ENCODE data around the gene TMEM161B. TPM values are rescaled to one million over a fixed set of nuclear protein-coding genes. Genes with fewer than 3 reads are reported as not detected.
A peak's percentile ranks its signal among the peaks of the same experiment; 100 is the strongest.

TMEM161B gene
- 7.6 to 13.5 TPM (median 9.6 TPM) in 3 replicates for total RNA-seq
- long read RNA-seq, transcript TMEM161B-201 (12 exons, 2,594 nt), result major isoform, 5 of 11 reads
- long read RNA-seq, partial matches to known transcripts, result 1 of 11 reads
- long read RNA-seq, other reads (novel, unspliced or antisense), result 5 of 11 reads

DNA sequence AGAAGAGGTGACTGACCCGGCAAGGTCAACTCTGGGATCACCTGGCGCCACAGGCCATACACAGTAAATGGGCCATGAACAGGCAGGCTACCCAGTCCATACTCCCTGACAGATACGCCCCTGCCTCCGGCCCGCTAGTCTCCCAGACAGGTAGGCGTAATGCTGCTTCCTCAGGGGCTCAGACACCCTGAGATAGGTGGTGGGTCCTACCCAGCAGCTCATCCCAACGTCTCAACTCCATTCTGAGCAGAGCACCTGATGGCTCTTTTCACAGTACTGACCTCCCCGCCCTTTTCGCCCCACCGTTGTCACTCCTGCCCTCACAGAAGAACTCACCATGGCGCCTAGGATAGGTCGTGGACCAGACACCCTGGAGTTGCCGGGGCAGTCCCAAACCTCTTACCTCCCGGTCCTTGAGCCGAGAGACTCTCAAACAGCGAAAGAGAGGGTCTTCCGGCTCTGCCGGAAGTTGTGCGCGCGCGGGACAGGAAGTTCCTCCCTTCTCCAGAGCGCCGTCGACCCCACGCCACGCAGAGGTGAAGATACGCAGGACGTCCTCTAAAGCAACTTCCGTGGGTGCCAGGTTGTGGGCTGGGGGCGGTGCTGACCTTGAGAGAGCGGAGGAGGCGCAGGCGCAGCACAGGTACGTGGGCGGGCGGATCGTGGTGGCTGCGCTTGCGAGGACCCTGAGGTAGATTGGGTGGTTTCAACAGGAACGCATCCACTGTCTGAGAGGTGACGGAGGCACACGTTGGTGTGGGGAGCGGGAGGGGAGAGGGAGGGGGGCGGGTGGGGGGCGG, at the start of gene TMEM161B:
TSS of gene TMEM161B (minus strand) at position 461 of the 800 bp plus-strand sequence. CDS start at position 339, 122 bp downstream.
- Mint-ChIP-seq H3K27me3 (ENCODE audit: low read depth) (no peaks in the 10 kb centered on the region), H3K36me3 (ENCODE audit: low read depth) (peaks cover 6% of the 10 kb centered on the region), H3K4me1 (ENCODE audit: low read depth) (peaks cover 34% of the 10 kb centered on the region), H3K4me3 (ENCODE audit: unreplicated experiment) (peak within 1 kb of the TSS; percentile 99), H3K9me3 (ENCODE audit: low read depth) (peaks cover 5% of the 10 kb centered on the region), H3K27ac (ENCODE audit: unreplicated experiment) (peak within 1 kb of the TSS; percentile 85)
- peak; percentile 88 for DNase-seq (ENCODE audit: low spot score)
- TF ChIP-seq, protein P1, sequence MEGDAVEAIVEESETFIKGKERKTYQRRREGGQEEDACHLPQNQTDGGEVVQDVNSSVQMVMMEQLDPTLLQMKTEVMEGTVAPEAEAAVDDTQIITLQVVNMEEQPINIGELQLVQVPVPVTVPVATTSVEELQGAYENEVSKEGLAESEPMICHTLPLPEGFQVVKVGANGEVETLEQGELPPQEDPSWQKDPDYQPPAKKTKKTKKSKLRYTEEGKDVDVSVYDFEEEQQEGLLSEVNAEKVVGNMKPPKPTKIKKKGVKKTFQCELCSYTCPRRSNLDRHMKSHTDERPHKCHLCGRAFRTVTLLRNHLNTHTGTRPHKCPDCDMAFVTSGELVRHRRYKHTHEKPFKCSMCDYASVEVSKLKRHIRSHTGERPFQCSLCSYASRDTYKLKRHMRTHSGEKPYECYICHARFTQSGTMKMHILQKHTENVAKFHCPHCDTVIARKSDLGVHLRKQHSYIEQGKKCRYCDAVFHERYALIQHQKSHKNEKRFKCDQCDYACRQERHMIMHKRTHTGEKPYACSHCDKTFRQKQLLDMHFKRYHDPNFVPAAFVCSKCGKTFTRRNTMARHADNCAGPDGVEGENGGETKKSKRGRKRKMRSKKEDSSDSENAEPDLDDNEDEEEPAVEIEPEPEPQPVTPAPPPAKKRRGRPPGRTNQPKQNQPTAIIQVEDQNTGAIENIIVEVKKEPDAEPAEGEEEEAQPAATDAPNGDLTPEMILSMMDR (IDR thresholded peaks at IDR 0.05), result no peak

DNA sequence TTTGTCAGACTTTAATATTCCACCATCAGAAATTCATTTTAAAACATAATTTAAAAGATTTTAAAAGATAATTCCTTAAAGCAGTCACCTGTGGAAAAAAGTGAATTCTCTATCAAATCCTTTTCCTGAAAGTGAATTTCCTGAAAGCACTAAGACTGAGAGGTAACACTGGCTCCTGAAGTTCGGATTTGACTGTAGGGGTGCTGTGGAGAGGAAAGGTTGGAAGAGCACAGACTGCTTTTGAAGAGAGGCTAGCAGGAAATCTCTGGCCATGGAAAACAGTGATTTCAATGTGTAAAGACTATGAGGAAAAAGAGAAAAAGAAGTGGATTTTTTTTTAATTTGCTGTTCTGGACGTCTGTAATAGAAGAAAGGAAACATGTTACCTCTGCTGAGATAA, 35.7 kb upstream of the TMEM161B start:
- no peaks in the 10 kb centered on the region for H3K4me1 Mint-ChIP-seq (ENCODE audit: low read depth)
- TF ChIP-seq, protein P1 (IDR thresholded peaks at IDR 0.05), result no peak
- peaks cover 11% of the 10 kb centered on the region for H3K36me3 Mint-ChIP-seq (ENCODE audit: low read depth)
- H3K27ac Mint-ChIP-seq (ENCODE audit: unreplicated experiment), result no peak overlapping the region
- H3K4me3 Mint-ChIP-seq (ENCODE audit: unreplicated experiment), result no peak overlapping the region
- no peaks in the 10 kb centered on the region for H3K27me3 Mint-ChIP-seq (ENCODE audit: low read depth)
- H3K9me3 Mint-ChIP-seq (ENCODE audit: low read depth), result peaks cover 31% of the 10 kb centered on the region
- DNase-seq (ENCODE audit: low spot score), result no peak

DNA sequence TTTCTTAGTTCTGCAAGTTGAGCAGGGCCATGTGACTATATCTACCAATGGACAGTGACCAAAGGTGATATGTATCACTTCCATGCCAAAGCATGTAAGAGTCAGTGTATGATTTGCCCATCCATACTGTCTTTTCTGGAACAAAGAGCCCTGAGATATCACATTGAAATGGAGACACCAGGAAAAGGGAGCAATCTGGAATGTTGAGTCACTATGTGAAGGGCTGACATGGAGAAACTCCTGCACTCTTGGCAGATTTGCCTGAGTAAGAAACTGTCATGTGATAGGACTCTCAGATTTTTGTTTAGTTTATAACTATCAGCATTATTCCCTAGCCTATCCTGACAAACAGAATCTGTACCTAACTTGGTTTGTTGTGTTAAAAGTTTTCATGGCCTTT, 29.8 kb upstream of the TMEM161B start:
- H3K9me3 Mint-ChIP-seq (ENCODE audit: low read depth), result peaks cover 8% of the 10 kb centered on the region
- no peak for DNase-seq (ENCODE audit: low spot score)
- TF ChIP-seq, protein P1 (IDR thresholded peaks at IDR 0.05), result no peak
- H3K4me1 Mint-ChIP-seq (ENCODE audit: low read depth), result no peaks in the 10 kb centered on the region
- no peaks in the 10 kb centered on the region for H3K36me3 Mint-ChIP-seq (ENCODE audit: low read depth)
- H3K27ac Mint-ChIP-seq (ENCODE audit: unreplicated experiment), result no peak overlapping the region
- H3K4me3 Mint-ChIP-seq (ENCODE audit: unreplicated experiment), result no peak overlapping the region
- H3K27me3 Mint-ChIP-seq (ENCODE audit: low read depth), result no peaks in the 10 kb centered on the region

DNA sequence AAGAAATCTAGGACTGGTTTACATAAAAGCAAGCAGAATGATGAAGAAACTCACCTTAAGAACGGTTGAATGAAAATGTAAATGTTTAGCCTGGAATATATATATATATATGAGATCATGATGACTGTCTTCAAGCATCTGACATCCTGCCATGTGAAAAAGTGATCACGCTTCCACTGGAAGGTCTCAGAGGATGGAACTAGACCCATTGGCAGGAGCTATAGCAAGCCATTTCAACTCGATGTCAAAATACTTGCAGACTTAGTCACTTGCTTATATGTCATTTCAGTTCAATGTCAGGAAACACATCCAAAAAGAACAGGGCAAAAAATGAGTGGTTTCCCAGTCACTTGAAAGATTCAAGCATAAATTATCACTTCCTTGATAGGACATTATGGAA, 22.2 kb upstream of the TMEM161B start:
- no peak overlapping the region for H3K4me3 Mint-ChIP-seq (ENCODE audit: unreplicated experiment)
- DNase-seq (ENCODE audit: low spot score), result no peak
- no peaks in the 10 kb centered on the region for H3K27me3 Mint-ChIP-seq (ENCODE audit: low read depth)
- no peak overlapping the region for H3K27ac Mint-ChIP-seq (ENCODE audit: unreplicated experiment)
- peaks cover 1% of the 10 kb centered on the region for H3K36me3 Mint-ChIP-seq (ENCODE audit: low read depth)
- H3K4me1 Mint-ChIP-seq (ENCODE audit: low read depth), result no peaks in the 10 kb centered on the region
- peaks cover 5% of the 10 kb centered on the region for H3K9me3 Mint-ChIP-seq (ENCODE audit: low read depth)
- TF ChIP-seq, protein P1 (IDR thresholded peaks at IDR 0.05), result no peak

DNA sequence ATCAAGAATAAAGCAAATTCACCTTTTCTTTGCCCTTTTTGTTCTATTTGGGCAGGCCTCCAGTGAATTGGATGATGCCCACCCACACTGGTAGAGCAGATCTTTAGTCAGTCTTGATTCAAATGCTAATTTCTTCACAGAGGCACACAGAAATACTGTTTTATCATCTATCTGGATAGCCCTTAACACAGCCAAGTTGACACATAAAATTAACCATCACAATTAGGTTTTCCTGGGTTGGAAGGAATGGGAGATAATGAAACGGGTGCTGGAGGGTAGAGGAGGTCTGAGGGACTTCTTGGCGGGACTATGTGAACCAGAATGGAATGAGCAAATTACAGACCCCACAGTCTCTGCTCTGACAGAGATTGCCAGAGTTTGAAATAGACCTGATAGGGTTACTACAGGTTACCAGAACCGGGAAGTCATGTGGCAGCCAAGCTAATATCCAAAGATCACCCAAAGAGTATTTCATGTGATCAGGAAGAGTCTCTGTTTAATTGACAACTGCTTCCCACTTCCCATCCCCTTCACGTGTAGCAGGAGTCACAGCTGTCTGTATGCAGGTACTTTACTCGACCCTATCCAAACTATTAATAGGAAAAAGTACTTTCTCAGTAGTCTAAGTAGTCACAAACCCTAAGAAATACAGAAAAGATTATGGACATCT, 20.0 kb upstream of the TMEM161B start:
- H3K4me1 Mint-ChIP-seq (ENCODE audit: low read depth), result no peaks in the 10 kb centered on the region
- no peak overlapping the region for H3K4me3 Mint-ChIP-seq (ENCODE audit: unreplicated experiment)
- no peaks in the 10 kb centered on the region for H3K27me3 Mint-ChIP-seq (ENCODE audit: low read depth)
- TF ChIP-seq, protein P1 (IDR thresholded peaks at IDR 0.05), result no peak
- peak overlapping the region; percentile 15 for H3K27ac Mint-ChIP-seq (ENCODE audit: unreplicated experiment)
- no peaks in the 10 kb centered on the region for H3K9me3 Mint-ChIP-seq (ENCODE audit: low read depth)
- H3K36me3 Mint-ChIP-seq (ENCODE audit: low read depth), result peaks cover 1% of the 10 kb centered on the region
- no peak for DNase-seq (ENCODE audit: low spot score)
